GM12892 (cell line): ENCODE measurements around the gene MDM2.

Experiments
- DNase-seq: peaks from one replicate; pipeline ENCODE4 v3.0.0; 2011; ENCODE audit not compliant: insufficient read length
- FAIRE-seq: peaks from 2 replicates; lab custom pipeline; 2011; peaks lifted over from hg19 to GRCh38; lab: Jason Lieb, UNC
- POLR2A ChIP-seq: IDR thresholded peaks from 2 replicates; pipeline ENCODE4 v1.6.1; 2011; ENCODE audit warnings: low read depth, low read length, control low read depth
- POLR2AphosphoS5 ChIP-seq: IDR thresholded peaks from 2 replicates; pipeline ENCODE4 v1.6.1; 2011; ENCODE audit warnings: low read depth, low read length, control low read depth
- TAF1 ChIP-seq: IDR thresholded peaks from 2 replicates; pipeline ENCODE4 v1.6.1; 2011; ENCODE audit warnings: low read depth, mild to moderate bottlenecking, control low read depth, low read length, borderline replicate concordance

MDM2 gene

DNA sequence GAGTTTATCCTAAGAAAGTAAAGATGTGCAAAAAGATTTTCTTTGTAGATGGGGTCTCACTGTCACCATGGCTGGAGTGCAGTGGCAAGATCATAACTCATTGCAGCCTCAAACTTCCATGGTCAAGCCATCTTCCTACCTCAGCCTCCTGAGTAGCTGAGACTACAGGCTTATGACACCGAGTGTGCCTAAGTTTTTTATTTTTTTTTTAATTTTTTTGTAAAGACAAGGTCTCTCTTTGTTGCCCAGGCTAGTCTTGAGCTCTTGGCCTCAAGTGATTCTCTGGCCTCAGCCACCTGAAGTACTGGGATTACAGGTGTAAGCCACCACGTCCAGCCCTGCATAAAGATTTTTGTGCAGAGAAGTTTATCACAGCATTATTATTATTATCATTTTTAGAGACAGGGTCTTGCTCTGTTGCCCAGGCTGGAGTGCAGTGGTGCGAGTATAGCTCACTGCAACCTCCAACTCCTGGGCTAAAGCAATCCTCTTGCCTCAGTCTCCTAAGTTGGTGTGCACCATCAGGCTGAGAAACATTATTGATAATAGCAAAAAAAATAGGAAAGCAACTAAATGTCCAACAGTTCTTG is 19.3 kb upstream of the MDM2 start:
- TF ChIP-seq POLR2AphosphoS5 (no peak), POLR2A (no peak)
- no peak for FAIRE-seq
- DNase-seq: no peak

DNA sequence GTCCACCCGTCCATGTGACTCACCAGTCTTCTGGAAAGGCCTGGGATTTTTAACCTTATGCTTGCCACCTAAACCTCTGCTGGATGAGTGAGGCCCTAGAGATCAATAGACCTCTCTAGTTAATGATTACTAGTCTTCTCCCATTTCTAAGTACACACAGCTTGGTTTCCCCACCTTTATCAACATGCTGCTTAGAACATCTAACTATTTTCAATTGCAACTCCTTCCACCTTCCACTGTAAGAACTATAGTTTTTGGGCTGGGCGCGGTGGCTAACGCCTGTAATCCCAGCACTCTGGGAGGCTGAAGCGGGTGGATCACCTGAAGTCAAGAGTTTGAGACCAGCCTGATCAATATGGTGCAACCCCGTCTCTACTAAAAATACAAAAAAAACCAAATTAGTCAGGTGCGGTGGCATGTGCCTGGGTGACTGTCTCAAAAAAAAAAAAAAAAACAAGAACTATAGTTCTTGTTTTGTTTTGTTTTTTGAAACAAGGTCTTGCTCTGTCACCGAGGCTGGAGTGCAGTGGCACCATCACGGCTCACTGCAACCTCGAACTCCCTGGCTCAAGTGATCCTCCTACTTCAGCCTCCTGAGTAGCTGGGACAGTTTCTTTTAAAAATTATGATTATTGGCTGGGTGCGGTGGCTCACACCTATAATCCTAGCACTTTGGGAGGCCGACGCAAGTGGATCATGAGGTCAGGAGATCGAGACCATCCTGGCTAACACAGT is 18.7 kb upstream of the MDM2 start:
- no peak for TF ChIP-seq POLR2A
- no peak for TF ChIP-seq TAF1
- TF ChIP-seq POLR2AphosphoS5: no peak
- no peak for FAIRE-seq

DNA sequence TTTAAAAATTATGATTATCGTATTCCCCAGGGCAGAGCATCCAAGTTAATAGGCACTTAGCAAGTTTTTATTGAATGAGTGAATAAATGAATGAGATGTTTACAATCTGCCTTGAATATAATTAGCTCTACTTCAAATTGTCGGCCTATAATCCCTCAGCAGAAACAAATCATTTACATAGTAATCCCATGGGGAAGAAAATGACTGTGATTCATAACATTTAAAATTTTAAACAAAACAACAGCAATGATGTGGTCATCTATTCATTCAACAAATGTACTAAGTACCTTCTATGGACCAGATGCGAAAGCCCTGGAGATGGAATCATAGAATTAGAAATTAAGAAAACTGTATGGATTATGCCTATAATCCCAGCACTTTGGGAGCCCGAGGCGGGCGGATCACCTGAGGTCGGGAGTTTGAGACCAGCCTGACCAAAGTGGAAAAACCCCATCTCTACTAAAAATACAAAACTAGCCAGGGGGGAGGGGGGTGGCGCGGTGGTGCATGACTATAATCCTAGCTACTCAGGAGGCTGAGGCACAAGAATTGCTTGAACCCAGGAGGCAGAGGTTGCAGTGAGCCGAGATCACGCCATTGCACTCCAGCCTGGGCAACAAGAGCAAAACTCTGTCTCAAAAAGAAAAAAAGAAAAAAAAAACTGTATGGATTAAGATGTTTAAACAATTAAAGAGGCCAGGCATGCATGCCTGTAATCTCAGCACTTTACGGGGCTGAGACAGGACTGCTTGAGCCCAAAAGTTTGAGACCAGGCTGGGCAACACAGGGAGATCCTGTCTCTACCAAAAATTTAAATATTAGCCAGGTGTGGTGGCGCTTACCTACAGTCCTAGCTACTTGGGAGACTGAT is 17.7 kb upstream of the MDM2 start:
- no peak for FAIRE-seq
- no peak for DNase-seq
- no peak for TF ChIP-seq POLR2A
- no peak for TF ChIP-seq TAF1
- no peak for TF ChIP-seq POLR2AphosphoS5

More for the DNA sequence above, 18.7 kb upstream of the MDM2 start:
- no peak for DNase-seq

DNA sequence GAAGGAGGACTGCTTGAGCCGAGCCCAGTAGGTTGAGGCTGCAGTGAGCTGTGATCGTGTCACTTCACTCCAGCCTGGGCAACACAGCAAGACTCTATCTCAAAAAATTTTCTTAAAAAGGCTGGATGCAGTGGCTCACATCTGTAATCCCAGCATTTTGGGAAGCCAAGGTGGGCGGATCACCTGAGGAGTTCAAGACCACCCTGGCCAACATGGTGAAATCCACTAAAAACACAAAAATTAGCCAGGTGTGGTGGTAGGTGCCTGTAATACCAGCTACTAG is 17.1 kb upstream of the MDM2 start:
- DNase-seq (no peak), FAIRE-seq (no peak)

DNA sequence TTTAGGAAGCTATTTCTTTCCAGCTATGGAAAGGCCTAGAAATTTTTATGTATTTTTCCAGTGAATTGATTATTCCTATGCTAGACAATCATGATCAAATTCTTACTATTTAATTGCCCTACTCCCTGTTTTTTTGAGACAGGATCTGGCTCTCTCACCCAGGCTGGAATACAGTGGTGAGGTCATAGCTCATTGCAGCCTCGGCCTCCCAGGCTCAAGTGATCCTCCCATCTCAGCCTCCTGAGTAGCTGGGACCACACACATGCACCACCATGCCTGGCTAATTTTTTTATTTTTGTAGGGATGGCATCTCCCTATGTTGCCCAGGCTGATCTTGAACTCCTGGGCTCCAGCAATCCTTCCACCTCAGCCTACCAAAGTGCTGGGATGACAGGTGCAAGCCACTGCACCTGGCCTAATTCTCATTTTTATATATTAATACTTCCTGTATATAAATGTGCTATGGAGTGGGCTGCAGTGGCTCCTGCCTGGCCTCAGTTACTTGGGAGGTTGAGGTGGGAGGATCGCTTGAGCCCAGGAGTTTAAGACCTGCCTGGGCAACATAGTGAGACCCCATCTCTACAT is 16.0 kb upstream of the MDM2 start:
- no peak for TF ChIP-seq TAF1
- TF ChIP-seq POLR2A: no peak
- TF ChIP-seq POLR2AphosphoS5: no peak
- FAIRE-seq (no peak), DNase-seq (no peak)

More for the DNA sequence above, 17.1 kb upstream of the MDM2 start:
- TF ChIP-seq POLR2A: no peak

DNA sequence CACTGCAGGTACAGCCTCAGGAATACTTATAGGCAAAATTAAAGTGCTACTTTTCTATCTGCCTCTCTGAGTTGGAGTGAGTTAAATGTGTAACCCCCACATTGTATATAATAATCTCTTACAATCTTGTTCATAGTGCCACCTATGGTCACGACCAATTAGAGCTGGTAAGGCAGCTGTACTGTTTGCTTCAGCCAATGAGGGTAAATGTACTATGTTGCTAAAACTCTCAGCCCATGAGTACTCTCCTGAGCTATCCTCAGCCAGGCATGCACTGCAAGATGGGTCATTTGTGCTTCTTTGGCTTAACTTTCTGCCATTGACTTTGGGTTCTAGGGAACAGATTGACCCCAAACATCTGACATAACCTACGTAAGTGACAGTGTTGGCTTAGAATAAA is 15.0 kb upstream of the MDM2 start:
- peak; percentile 54 for DNase-seq
- no peak for FAIRE-seq
- no peak for TF ChIP-seq POLR2AphosphoS5
- TF ChIP-seq TAF1: no peak
- no peak for TF ChIP-seq POLR2A

DNA sequence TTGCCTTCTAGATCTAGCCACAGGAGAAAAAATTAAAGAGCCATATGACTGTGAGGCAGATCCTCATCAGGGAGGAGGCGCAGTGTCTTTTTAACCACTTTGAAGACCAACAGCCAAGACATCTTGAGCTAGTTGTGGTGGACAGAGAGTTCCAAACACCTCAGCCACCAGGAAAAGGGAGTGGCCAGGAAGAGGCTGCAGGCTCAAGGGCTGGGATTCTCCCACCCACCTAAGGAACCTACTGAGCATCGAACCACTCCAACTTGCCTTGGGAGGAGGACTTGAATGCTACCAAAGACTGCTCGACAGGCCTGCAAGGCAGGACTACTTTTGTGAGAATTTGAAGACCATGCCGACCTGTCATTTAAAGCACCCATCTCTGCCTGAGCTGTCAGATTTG is 14.5 kb upstream of the MDM2 start:
- TF ChIP-seq POLR2A (no peak), POLR2AphosphoS5 (no peak), TAF1 (no peak)
- no peak for FAIRE-seq
- DNase-seq: no peak

DNA sequence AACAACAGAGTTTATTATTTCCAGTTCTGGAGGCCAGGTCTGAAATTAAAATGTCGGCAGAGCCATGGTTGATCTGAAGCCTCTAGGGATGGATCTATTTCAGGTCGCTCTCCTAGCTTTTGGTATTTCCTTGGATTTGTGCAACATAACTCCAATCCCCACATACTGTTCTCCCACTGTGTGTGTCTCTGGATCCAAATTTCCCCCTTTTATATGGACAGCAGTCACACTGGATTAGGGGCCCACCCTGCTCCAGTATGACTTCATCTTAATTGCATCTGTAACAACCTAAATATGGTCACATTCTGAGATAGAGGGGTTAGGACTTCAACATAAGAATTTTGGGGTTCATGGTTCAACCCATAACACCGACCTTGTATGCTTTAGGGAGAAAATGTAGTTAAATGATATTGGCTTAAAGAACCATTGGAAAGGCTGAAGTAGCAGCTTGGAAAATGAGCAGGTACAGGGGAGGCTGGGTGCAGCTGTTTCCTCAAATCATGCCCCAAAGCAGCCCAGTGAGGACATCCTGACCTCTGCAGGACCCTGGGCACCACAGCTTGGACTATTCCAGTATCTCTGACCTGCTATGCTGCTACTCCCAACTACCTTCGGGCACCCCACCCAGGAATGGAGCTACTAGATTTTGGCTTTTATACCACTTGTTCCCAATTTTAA is 13.9 kb upstream of the MDM2 start:
- TF ChIP-seq POLR2AphosphoS5 (no peak), POLR2A (no peak)
- FAIRE-seq (no peak), DNase-seq (no peak)

DNA sequence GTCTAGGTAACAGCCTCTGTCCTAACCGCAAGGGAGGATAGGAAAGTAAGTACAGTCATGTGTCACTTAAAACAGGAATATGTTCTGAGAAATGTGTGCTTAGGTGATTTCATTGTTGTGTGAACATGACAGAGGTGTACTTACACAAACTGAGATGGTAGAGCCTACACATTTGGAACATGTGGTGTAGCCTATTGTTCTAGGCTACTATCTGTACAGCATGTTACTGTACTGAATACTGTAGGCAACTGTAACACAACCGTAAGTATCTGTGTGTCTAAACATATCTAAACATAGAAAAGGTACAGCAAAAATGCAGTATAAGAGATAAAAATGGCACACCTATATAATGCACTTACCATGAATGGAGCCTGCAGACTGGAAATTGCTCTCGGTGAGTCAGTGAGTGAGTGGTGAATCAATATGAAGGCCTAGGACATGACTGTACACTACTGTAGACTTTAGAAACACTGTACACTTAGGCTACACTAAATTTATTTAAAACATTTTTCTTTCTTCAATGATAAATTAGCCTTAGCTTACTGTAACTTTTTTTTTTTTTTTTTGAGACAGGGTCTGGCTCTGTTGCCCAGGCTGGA is 13.2 kb upstream of the MDM2 start:
- FAIRE-seq (no peak), DNase-seq (no peak)
- TF ChIP-seq POLR2A: no peak
- TF ChIP-seq POLR2AphosphoS5: no peak
- TF ChIP-seq TAF1: no peak

DNA sequence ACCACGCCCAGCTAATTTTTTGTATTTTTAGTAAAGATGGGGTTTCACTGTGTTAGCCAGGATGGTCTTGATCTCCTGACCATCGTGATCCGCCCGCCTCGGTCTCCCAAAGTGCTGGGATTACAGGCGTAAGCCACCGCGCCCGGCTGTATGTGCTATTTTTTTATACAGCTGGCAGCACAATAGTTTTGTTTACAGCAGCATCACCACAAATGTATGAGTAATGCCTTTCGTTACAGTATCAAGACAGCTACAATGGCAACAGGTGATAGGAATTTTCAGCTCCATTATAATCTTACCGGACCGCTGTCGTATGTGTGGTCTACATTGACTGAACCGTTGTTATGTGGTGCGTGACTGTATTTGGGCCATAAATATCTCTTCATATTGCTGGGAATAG is 11.6 kb upstream of the MDM2 start:
- FAIRE-seq: no peak
- DNase-seq: no peak
- TF ChIP-seq TAF1 (no peak), POLR2AphosphoS5 (no peak), POLR2A (no peak)

DNA sequence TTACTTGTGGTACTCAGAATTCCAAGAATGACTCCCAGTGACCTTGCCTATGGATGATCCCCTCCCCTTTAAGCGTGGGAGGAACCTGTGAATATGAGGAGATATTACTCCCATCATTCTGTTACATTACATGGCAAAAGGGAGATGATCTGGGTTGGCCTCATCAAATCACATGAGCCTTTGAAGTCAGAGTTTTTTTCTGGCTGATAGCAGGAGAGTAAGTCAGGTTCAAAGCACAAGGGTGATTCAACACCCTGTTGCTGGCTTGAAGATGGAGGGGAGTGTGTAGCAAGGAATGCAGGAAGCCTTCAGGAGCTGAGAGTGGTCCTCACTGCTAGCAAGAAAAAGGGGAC is 9.1 kb upstream of the MDM2 start:
- FAIRE-seq: no peak
- TF ChIP-seq TAF1 (no peak), POLR2AphosphoS5 (no peak), POLR2A (no peak)
- no peak for DNase-seq
